ENCODE data around the gene SLC4A1. TPM values are rescaled to one million over a fixed set of nuclear protein-coding genes. Genes with fewer than 3 reads are reported as not detected.

Gene SLC4A1
- total RNA-seq, 2 experiments from 2014 or later, result not detected

- Mint-ChIP-seq H3K36me3 (peaks cover 9% of the 10 kb centered on the region), H3K27me3 (no peaks in the 10 kb centered on the region), H3K4me3 (peak overlapping the region; percentile 95), H3K9me3 (no peaks in the 10 kb centered on the region), H3K4me1 (peaks cover 43% of the 10 kb centered on the region), H3K27ac (peak overlapping the region; percentile 95)
- ATAC-seq (ENCODE audit: low read depth) (peak; percentile 11), DNase-seq (peak; percentile 78)
- POLR2A ChIA-PET, result interaction anchor here (0.5 to 4.6 kb wide), 13 partner anchors 9 to 945 kb away, joined by 3 to 56 read pairs (median 9); partner anchors contain the start of genes GRN, SLC25A39 and TMUB2
Observed at GRCh38 chr17:44198721-44199552, 69.0 kb downstream of the SLC4A1 start.

Small RNA genes lying within 50 kb of the gene (microRNA-seq; reads per million reads assigned to microRNA genes)
- gene MIR6782, result 2.1 reads per million

Other genes with a start within 250 kb of the SLC4A1 start
- gene LSM12, start 201.5 kb downstream of the SLC4A1 start, total RNA-seq, result 10 to 100 TPM; 46.9 to 51.4 TPM
- 10 to 100 TPM; 18.7 to 18.8 TPM for gene G6PC3, start 197.4 kb downstream of the SLC4A1 start, total RNA-seq
- gene HDAC5, start 144.5 kb downstream of the SLC4A1 start, total RNA-seq, result 10 to 100 TPM; 46.2 to 48.4 TPM
- 10 to 100 TPM; 13.2 to 14.3 TPM for gene HROB, start 126.2 kb downstream of the SLC4A1 start, total RNA-seq
- under 1 TPM; 0.19 to 0.51 TPM for gene ASB16, start 97.4 kb downstream of the SLC4A1 start, total RNA-seq
- gene TMUB2, start 81.2 kb downstream of the SLC4A1 start, total RNA-seq, result 10 to 100 TPM; 38.3 to 42.5 TPM
- gene ATXN7L3, start 68.3 kb downstream of the SLC4A1 start, total RNA-seq, result 100 to 1,000 TPM; 116 TPM
- 100 to 1,000 TPM; 183 to 200 TPM for gene UBTF, start 48.5 kb downstream of the SLC4A1 start, total RNA-seq
- under 1 TPM in 1 of 2 experiments, not detected in 1; 0.50 TPM for gene RUNDC3A, start 40.5 kb upstream of the SLC4A1 start, total RNA-seq
- 100 to 1,000 TPM; 104 to 117 TPM for gene SLC25A39, start 56.7 kb upstream of the SLC4A1 start, total RNA-seq
- 10 to 100 TPM; 53.5 to 58.8 TPM for gene GRN, start 77.2 kb upstream of the SLC4A1 start, total RNA-seq
- gene FAM171A2, start 95.7 kb upstream of the SLC4A1 start, total RNA-seq, result under 1 TPM; 0.37 to 0.69 TPM
- under 1 TPM; 0.34 to 0.83 TPM for gene ITGA2B, start 121.5 kb upstream of the SLC4A1 start, total RNA-seq
- 10 to 100 TPM; 56.8 to 57.6 TPM for gene GPATCH8, start 235.3 kb upstream of the SLC4A1 start, total RNA-seq

Measured in activated naive CD8-positive, alpha-beta T cell treated with anti-CD3 and anti-CD28 coated beads, Interleukin-2, amount 10 ng/mL, durations not matched to agents 7 days and 5 days (primary cell).